Neuronal stem cell (in vitro differentiated cells): Measurements from ENCODE around the gene ALDH3B1.
A peak's percentile ranks its signal among the peaks of the same experiment; 100 is the strongest.

Source experiments
- DNase-seq: peaks from one replicate; pipeline ENCODE4 v3.0.0-alpha.2; 2013; ENCODE audit warnings: low spot score
- H2AFZ ChIP-seq: one replicate; pipeline ENCODE4 v1.6.1; 2013; ENCODE audit warnings: mild to moderate bottlenecking, low read length, inconsistent platforms
- H2AK5ac ChIP-seq: 2 replicates; pipeline ENCODE4 v1.6.1; 2013; ENCODE audit warnings: low read depth, mild to moderate bottlenecking, inconsistent platforms, low read length, moderate library complexity, mixed read lengths
- H2BK120ac ChIP-seq: 2 replicates; pipeline ENCODE4 v1.6.1; 2013; ENCODE audit warnings: low read depth, mild to moderate bottlenecking, inconsistent platforms, low read length, moderate library complexity, mixed read lengths
- H2BK12ac ChIP-seq: one replicate; pipeline ENCODE4 v1.6.1; 2013; ENCODE audit warnings: low read length, inconsistent platforms
- H2BK15ac ChIP-seq: 2 replicates; pipeline ENCODE4 v1.6.1; 2013; ENCODE audit warnings: mild to moderate bottlenecking, low read length, inconsistent platforms, mixed read lengths
- H2BK5ac ChIP-seq: one replicate; pipeline ENCODE4 v1.6.1; 2013; ENCODE audit warnings: inconsistent platforms, mild to moderate bottlenecking, low read length, moderate library complexity
- H3K14ac ChIP-seq: one replicate; pipeline ENCODE4 v1.6.1; 2013; ENCODE audit warnings: low read length, inconsistent platforms
- H3K18ac ChIP-seq: 2 replicates; pipeline ENCODE4 v1.6.1; 2013; ENCODE audit warnings: low read length, inconsistent platforms
- H3K23ac ChIP-seq: 2 replicates; pipeline ENCODE4 v1.6.1; 2013; ENCODE audit warnings: low read depth, mild to moderate bottlenecking, mixed read lengths, low read length, inconsistent platforms; ENCODE audit not compliant: poor library complexity
- H3K27ac ChIP-seq: replicated peaks from 3 replicates; pipeline ENCODE4 v1.5.1; 2013; ENCODE audit warnings: low read length, inconsistent platforms
- H3K27me3 ChIP-seq, 3 experiments: 2 replicates each; pipeline ENCODE4 v1.6.1; 2013; ENCODE audit warnings: low read length in 3 of 3, mild to moderate bottlenecking in 2 of 3, inconsistent platforms in 1 of 3, low read depth in 1 of 3, mixed read lengths in 1 of 3, moderate library complexity in 1 of 3; ENCODE audit not compliant: control insufficient read depth in 3 of 3, insufficient read depth in 3 of 3
- H3K36me3 ChIP-seq, 2 donors: replicated peaks in 1 of 2; 2 replicates each; pipeline ENCODE4 v1.6.1; 2013; ENCODE audit warnings: low read length in 2 of 2; ENCODE audit not compliant: control insufficient read depth in 2 of 2, insufficient read depth in 2 of 2
- H3K4ac ChIP-seq: 2 replicates; pipeline ENCODE4 v1.6.1; 2013; ENCODE audit warnings: inconsistent platforms, mild to moderate bottlenecking, low read length, moderate library complexity
- H3K4me1 ChIP-seq, 2 donors: 1 replicate in 1 of 2; 2 replicates in 1 of 2; pipeline ENCODE4 v1.6.1; 2013; ENCODE audit warnings: low read length in 2 of 2, low read depth in 1 of 2; ENCODE audit not compliant: control insufficient read depth in 2 of 2, insufficient read depth in 1 of 2
- H3K4me2 ChIP-seq: one replicate; pipeline ENCODE4 v1.6.1; 2013; ENCODE audit warnings: mild to moderate bottlenecking, low read length, inconsistent platforms; ENCODE audit not compliant: insufficient read depth, poor library complexity, severe bottlenecking
- H3K4me3 ChIP-seq, 2 donors: 2 replicates each; pipeline ENCODE4 v1.5.1; 2013; ENCODE audit warnings: low read length in 2 of 2, mild to moderate bottlenecking in 2 of 2, inconsistent platforms in 1 of 2, moderate library complexity in 1 of 2
- H3K79me1 ChIP-seq: one replicate; pipeline ENCODE4 v1.6.1; 2013; ENCODE audit warnings: low read depth, mild to moderate bottlenecking, inconsistent platforms, low read length, moderate library complexity
- H3K9ac ChIP-seq: one replicate; pipeline ENCODE4 v1.6.1; 2013; ENCODE audit warnings: mild to moderate bottlenecking, low read depth, low read length, inconsistent platforms; ENCODE audit not compliant: poor library complexity
- H3K9me3 ChIP-seq, 2 donors: replicated peaks in 1 of 2; 2 replicates each; pipeline versions ENCODE3 to v1.6.1; 2013; ENCODE audit warnings: low read length in 2 of 2, mild to moderate bottlenecking in 2 of 2, inconsistent platforms in 1 of 2, low read depth in 1 of 2, mixed read lengths in 1 of 2, moderate library complexity in 1 of 2; ENCODE audit not compliant: control insufficient read depth in 2 of 2, insufficient read depth in 1 of 2
- H4K8ac ChIP-seq: one replicate; pipeline ENCODE4 v1.6.1; 2013; ENCODE audit warnings: low read depth, mild to moderate bottlenecking, inconsistent platforms, low read length, moderate library complexity
- H4K91ac ChIP-seq: one replicate; pipeline ENCODE4 v1.6.1; 2013; ENCODE audit warnings: low read length, low read depth, mild to moderate bottlenecking, inconsistent platforms; ENCODE audit not compliant: poor library complexity
- WGBS, 2 donors: extraction: QIAGEN DNeasy Blood & Tissue Kit; methylation state at CpG; one replicate each; pipeline ENCODE4 v1.1.7; 2013; ENCODE audit warnings: missing lambda C conversion rate in 2 of 2, mixed read lengths in 1 of 2; ENCODE audit not compliant: insufficient read length in 2 of 2, insufficient replicate concordance in 1 of 2; ENCODE audit errors: extremely low coverage in 2 of 2; 5-methylcytosine and 5-hydroxymethylcytosine counted together

The ALDH3B1 gene

DNA sequence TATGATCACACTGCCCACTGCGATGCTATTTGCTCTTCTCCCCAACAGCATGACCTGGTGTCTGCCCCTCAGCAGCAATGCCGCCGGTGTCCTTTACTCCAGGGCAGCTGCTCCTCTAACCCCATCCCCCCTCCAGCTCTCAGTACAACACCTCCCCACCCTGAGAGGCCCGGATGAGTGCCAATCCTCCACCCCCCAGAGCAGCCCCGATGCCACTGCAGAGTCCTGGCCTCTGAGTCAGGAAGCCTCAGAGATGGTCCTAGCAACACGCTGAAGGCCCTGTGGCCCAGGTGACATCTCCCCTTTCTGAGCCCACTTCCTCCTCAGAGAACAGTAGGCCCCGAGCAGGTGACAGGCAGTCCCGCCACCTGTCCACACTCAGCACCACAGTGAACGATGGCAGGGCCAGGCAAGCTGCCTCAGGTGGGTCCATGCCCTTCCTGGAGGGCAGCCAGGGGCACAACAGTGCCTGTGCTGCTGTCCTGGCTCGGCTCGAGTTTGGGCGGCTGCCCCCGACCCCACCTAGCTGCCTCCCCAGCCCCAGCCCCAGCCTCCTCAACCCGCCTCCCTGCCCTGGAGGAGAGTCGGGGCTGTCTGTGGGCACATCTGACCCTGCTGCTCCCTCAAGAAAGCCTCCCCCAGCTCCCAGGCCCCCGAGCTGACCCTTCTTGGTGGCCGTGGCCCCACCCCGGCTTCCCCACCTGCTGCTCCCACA, 16.4 kb downstream of the ALDH3B1 start:
- H3K4ac ChIP-seq = no peak overlapping the region
- H4K8ac ChIP-seq = no peak overlapping the region
- H2BK5ac ChIP-seq = peak overlapping the region; percentile 35
- H2AK5ac ChIP-seq = peak overlapping the region; percentile 74
- H4K91ac ChIP-seq = no peak overlapping the region
- H2BK12ac ChIP-seq = no peak overlapping the region
- H3K4me2 ChIP-seq = no peak overlapping the region
- no CpG with 5 or more reads among the region's 18 CpGs for WGBS, 2 donors
- peaks cover 8 to 10% of the 10 kb centered on the region in 2 donors for H3K4me1 ChIP-seq
- no peak overlapping the region for H3K23ac ChIP-seq
- no peak overlapping the region for H3K27ac ChIP-seq
- no peak overlapping the region for H2BK15ac ChIP-seq
- peak overlapping the region in 1 of 2 donors; percentile 34 for H3K4me3 ChIP-seq
- H3K14ac ChIP-seq = no peak overlapping the region
- no peak overlapping the region for H2BK120ac ChIP-seq
- no peak overlapping the region for H3K18ac ChIP-seq
- peaks cover 11% of the 10 kb centered on the region for H3K79me1 ChIP-seq
- no peak overlapping the region for H2AFZ ChIP-seq
- no peaks in the 10 kb centered on the region for H3K27me3 ChIP-seq
- peaks cover 0 to 12% of the 10 kb centered on the region in 2 donors for H3K36me3 ChIP-seq
- H3K9me3 ChIP-seq = peaks cover 1 to 17% of the 10 kb centered on the region in 2 donors
- no peak overlapping the region for H3K9ac ChIP-seq
- no peak for DNase-seq

DNA sequence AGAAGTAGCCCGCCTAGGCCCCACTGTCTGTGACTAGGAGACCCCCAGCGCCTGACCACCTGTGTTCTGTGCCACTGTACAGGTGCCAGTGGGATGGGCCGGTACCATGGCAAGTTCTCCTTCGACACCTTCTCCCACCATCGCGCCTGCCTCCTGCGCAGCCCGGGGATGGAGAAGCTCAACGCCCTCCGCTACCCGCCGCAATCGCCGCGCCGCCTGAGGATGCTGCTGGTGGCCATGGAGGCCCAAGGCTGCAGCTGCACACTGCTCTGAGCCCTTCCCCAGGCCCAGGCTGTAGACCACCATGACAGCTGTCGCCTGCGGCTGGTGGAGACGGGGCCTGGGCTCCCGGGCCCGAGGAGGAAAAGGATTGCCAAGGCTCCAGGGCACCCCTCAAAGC, 17.5 kb downstream of the ALDH3B1 start:
- Histone ChIP-seq H2AFZ (no peak overlapping the region), H4K91ac (no peak overlapping the region), H3K4me1 (peaks cover 14% of the 10 kb centered on the region in 2 donors), H3K18ac (no peak overlapping the region), H3K9me3 (peaks cover 1 to 17% of the 10 kb centered on the region in 2 donors), H3K79me1 (peaks cover 16% of the 10 kb centered on the region), H2BK5ac (no peak overlapping the region), H4K8ac (no peak overlapping the region), H3K4ac (no peak overlapping the region), H2BK15ac (no peak overlapping the region), H3K14ac (no peak overlapping the region), H3K9ac (peak overlapping the region; percentile 55), H3K4me3 (no peak overlapping the region), H2BK120ac (no peak overlapping the region), H3K27ac (no peak overlapping the region), H3K36me3 (peaks cover 7 to 20% of the 10 kb centered on the region in 2 donors), H2BK12ac (no peak overlapping the region), H2AK5ac (no peak overlapping the region), H3K4me2 (no peak overlapping the region), H3K23ac (no peak overlapping the region), H3K27me3 (no peaks in the 10 kb centered on the region)
- no peak for DNase-seq
- WGBS, 2 donors = no CpG with 5 or more reads among the region's 21 CpGs

DNA sequence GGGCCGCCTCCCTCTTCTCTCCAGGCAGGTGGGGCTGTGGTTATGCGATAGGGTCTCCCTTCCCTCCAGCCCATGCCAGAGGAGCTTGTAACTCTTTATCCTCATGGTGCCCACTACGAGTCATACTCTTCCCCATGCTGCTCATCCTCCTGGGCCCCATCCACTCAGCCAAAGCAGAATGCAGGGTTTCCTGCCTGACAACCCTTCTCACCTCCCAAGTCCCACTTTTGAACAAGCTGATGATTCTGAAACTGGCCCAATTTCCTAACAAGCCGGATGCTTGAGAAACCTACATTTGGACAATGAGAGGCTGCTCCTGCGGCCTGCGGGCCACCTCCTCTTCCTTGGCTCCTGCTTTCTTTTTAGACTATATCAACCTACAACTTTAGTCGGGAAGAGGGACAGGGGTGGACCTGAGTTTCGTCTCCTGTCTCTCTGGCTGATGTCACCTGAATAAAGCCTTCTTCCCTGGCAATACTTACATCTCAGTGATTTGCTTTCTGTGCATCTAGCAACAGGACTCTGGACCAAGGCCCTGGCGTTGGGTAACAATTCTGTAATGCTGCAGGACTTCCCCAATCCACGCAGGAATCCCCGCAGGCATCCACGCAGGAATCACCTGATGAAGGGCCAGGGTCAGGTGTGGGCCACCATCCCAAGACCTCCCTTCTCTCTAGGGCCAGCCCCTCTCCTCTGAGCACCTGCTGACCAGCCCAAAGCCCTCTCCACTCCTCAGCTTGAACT, 18.8 kb downstream of the ALDH3B1 start:
- Histone ChIP-seq H4K8ac (no peak overlapping the region), H2BK12ac (no peak overlapping the region), H3K4ac (no peak overlapping the region), H3K4me3 (peak overlapping the region in 1 of 2 donors; percentile 98), H3K9ac (no peak overlapping the region), H3K23ac (peak overlapping the region; percentile 32), H3K27me3 (no peaks in the 10 kb centered on the region), H2AFZ (no peak overlapping the region), H4K91ac (no peak overlapping the region), H2BK15ac (no peak overlapping the region), H3K36me3 (peaks cover 19 to 33% of the 10 kb centered on the region in 2 donors), H3K27ac (no peak overlapping the region), H3K4me2 (no peak overlapping the region), H2BK5ac (no peak overlapping the region), H2AK5ac (peak overlapping the region; percentile 88), H2BK120ac (no peak overlapping the region), H3K79me1 (peaks cover 18% of the 10 kb centered on the region), H3K4me1 (peaks cover 14% of the 10 kb centered on the region in 2 donors), H3K14ac (no peak overlapping the region), H3K9me3 (peaks cover 1 to 17% of the 10 kb centered on the region in 2 donors), H3K18ac (no peak overlapping the region)
- WGBS, 2 donors = no CpG with 5 or more reads among the region's 12 CpGs
- DNase-seq = no peak
